ENCODE data around the gene CFAP157.

CFAP157 gene

GRCh38 chr9:127706836-127707241 is at the start of gene CFAP157:
Gene CFAP157 (plus strand): TSS chr9:127706988. CDS start chr9:127707032, 44 bp downstream.
- no peak for FAIRE-seq

DNA sequence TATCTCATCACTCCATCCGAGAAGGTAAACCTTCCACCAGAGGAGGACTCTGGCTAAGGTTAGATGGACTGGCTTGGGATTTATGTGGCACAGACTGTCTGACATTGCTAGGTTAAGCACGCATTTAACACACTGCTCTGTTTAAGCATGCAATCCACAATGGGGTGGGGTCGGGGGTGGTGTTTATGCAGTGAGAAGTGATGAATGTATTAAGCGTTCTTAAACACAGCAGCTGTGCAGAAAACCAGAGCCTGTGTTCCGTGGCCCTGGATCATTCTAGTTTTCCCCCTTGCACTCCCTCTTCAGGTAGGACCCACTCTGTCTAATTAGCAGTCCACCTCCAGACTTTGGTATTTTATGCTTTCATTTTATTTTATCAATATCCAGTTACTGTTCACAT is 48.4 kb upstream of the CFAP157 start:
- no peak for FAIRE-seq

- no peak for FAIRE-seq
Observed at GRCh38 chr9:127660886-127661741, 45.7 kb upstream of the CFAP157 start.

GRCh38 chr9:127662617-127663016 is 44.2 kb upstream of the CFAP157 start:
- FAIRE-seq: no peak

DNA sequence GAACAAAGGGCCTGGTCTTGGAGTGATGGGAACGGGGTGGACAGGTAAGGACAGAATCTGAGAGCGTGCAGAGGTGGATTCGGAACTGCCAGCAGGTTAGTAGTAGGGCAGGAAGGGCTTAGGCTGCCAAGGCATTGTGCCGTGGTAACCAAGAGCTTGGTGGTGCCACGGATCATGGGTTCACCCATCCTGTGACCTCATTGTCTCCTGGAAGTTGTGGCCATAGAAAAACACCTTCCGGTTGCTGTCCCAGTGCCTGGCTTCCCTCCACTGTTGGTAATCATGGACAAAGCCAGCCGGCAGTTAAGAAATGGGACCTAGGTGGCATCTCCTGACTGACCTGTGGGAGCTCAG is 42.5 kb upstream of the CFAP157 start:
- no peak for FAIRE-seq

GRCh38 chr9:127664678-127665507 is 41.9 kb upstream of the CFAP157 start:
- no peak for FAIRE-seq

DNA sequence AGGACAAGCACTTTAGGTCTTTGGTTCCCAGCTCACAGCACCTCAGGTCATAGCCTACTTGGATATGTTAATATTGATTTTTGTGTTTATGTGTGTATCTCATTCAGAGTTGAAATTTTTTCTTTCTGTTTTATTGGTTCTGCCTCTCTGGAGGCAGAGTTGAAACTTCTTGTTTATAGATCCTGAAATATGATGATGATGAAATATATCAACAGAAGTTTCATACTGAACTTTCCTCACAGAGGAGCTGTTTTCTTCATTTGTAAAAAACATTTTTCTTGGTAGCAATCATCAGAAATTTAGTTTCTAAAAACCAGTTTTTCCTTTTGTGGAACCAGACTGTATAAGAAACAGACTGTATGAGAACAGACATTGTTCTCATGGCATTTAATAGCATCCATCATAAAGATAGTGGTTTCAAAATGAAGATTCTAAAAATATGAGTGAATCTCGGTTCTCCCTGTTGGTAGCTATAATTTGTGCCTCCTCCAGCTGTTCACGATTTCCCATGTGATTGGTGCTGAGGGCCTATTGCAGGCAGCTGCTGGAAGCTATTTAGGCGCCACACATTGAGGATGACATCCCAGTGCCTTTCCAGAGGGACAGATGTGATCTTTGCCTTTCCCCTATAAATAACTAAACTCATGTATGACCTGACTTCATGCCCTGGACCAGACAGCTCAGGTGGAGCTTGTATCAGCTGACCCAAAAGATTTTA is 39.5 kb upstream of the CFAP157 start:
- no peak for FAIRE-seq

- FAIRE-seq: no peak
Observed at GRCh38 chr9:127667906-127668305, 38.9 kb upstream of the CFAP157 start.

DNA sequence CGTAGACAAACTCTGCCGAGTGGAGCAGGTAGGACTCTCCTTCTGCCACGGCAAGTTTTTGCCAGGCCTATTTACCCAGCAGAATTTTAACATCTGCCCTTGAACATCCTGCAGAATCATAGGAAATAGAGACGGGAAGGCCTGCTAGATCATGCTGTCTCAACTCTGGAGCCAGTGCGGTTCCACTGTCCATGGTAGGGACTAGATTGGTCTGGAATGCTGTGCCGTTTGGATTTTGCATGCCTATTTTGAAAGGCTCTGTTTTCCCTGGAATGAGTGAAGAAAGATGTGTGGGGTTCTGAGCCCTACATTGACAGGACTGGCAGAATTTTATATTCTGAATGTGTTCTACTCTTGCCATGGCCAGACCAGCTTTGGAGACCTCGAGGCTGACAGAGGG is 33.6 kb upstream of the CFAP157 start:
- no peak for FAIRE-seq

DNA sequence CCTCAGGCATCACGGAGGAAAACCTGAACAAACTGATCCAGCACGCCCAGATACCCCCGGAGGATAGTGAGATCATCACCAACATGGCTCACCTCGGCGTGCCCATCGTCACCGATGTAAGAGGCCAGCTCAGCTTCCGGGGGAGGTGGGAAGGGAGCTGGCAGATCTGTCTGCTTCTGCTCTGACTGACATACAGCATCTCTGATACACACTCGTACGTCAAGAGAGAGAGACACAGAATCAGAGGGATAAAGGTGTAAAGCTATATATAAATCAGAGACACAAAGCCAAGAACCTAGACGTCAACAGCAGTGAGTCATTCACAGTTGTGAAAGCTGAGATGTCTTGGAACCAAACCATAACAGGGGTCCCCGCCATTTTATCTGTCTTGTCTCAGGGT is 30.1 kb upstream of the CFAP157 start:
- no peak for FAIRE-seq

DNA sequence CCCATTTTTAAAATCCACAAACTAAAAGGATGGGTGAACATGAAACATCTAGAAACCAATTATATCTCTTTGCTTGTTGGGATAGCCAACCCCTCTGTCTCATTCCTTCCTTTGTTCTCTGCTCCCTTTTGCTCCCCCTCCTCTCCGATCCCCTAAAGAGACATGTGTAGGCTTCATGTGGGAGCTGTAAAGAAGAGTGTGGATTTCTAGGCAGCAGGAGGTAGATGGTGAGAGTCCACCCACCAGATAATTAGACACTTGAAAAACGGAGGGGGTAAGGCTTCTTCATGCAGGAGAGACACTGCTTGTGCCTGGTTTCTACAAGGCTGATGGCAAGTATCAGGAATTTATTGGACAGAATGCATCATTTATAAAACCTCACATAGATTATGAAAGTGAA is 27.3 kb upstream of the CFAP157 start:
- FAIRE-seq: no peak

GRCh38 chr9:127680226-127680625 is 26.6 kb upstream of the CFAP157 start:
- no peak for FAIRE-seq

- FAIRE-seq: no peak
Observed at GRCh38 chr9:127680846-127681245, 25.9 kb upstream of the CFAP157 start.

DNA sequence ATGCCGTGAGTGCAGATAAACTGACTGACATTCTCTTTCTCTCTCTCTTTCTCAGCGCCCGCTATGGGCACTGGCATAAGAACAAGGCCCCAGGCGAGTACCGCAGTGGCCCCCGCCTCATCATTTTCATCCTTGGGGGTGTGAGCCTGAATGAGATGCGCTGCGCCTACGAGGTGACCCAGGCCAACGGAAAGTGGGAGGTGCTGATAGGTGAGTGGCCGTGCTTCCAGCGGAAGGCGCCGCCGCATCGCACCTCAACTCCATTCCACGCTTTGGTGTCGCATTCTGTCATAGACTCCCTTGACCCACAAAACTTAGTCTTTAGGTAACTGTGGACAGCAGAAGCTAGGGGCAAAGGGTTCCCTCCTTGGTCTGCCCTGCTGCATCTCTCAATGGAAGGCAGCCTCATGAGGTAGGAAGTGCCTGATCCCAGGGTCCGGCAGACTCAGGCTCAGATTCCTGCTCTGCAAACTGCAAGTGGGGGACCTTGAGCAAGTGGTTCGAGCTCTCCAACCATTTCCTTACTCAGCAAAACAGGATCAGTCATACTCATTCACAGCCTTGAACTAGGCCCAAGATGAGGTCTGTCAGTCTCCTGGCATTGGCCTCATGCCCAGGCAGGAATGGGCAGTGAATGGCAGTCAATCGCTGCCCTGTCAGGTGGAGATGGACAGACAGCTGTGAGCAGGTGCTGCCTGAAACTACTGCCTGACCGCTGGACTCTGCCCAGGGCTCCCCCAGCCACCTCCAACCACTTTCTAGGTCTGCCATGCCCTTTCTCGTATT is 24.2 kb upstream of the CFAP157 start:
- FAIRE-seq: no peak

- FAIRE-seq: no peak
Observed at GRCh38 chr9:127683723-127684122, 23.1 kb upstream of the CFAP157 start.

DNA sequence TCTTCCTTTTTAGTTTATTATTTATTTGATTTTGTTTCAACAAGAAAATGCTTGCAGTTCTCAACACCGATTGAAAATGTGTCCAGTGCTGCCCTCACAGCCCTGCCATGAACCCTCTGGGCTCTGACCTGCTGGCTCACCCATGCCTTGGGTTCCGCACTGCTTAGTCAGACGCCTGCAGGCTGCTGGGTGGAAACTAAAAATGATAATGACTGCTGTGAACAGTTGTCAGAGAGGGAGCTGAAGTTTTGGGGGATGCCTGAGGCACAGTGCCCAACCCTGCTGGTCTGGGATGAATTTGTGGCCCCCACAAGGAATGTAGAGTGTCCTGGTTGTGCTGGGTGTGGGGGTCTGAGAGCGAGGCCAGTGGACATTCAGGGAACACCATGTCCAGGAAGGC is 22.2 kb upstream of the CFAP157 start:
- no peak for FAIRE-seq

- no peak for FAIRE-seq
Observed at GRCh38 chr9:127686461-127687393, 20.1 kb upstream of the CFAP157 start.

- no peak for FAIRE-seq
Observed at GRCh38 chr9:127689329-127690000, 17.3 kb upstream of the CFAP157 start.

DNA sequence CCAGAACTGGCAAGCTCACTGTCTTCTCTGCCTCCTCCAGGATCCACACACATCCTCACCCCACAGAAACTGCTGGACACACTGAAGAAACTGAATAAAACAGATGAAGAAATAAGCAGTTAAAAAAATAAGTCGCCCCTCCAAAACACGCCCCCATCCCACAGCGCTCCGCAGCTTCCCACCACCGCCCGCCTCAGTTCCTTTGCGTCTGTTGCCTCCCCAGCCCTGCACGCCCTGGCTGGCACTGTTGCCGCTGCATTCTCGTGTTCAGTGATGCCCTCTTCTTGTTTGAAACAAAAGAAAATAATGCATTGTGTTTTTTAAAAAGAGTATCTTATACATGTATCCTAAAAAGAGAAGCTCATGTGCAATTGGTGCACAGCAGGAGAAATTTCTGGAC is 16.1 kb upstream of the CFAP157 start:
- no peak for FAIRE-seq

GRCh38 chr9:127692071-127692470 is 14.7 kb upstream of the CFAP157 start:
- FAIRE-seq: no peak

DNA sequence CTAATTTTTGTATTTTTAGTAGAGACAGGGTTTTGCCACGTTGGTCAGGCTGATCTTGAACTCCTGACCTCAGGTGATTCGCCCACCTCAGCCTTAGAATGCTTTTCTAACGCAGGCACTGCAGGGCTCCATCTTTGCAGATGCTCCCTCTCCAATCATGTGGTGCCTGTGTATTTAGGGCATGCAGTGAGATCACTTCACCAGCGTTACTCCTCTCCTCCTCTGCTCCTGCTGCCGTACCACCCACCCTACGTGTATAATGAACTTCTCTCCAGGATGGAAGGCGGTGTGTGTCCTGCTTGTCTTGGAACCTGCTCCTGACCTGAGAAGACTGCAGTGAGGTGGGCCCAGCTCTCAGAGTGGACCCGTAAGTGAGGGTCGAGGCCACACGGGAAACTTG is 13.6 kb upstream of the CFAP157 start:
- no peak for FAIRE-seq
